A549 (cell line): ENCODE measurements around the gene SMAD3. TPM values are rescaled to one million over a fixed set of nuclear protein-coding genes. Genes with fewer than 3 reads are reported as not detected.
A peak's percentile ranks its signal among the peaks of the same experiment; 100 is the strongest.

ENCODE experiments used
- ATAC-seq, 2 experiments: fragments of 200-7000 bp in 1 of 2; fragments of >200 bp in 1 of 2; cut with Nextera tagmentation in 1 of 2; cut with Tn5 transposase in 1 of 2; 3 replicates each; pipeline versions ENCODE4 v1.8.0 to v1.9.1; 2018 to 2020; ENCODE audit warnings: mild to moderate bottlenecking in 1 of 2, moderate library complexity in 1 of 2
- CTCF ChIA-PET: fragments of 300-600 bp; sonication (Branson Sonifier 250); formaldehyde crosslinking; extraction: SDS; loops from one replicate; lab custom pipeline; 2021; ENCODE audit warnings: antibody characterized with exemption, inconsistent platforms; lab: Yijun Ruan, JAX
- POLR2A ChIA-PET: fragments of 350-600 bp; formaldehyde crosslinking; extraction: SDS; loops from one replicate; lab custom pipeline; 2021; ENCODE audit warnings: antibody characterized with exemption, inconsistent platforms; lab: Yijun Ruan, JAX
- DNase-seq, 2 experiments: peaks; one replicate each; pipeline versions ENCODE4 v3.0.0 to v3.0.0-alpha.2; 2011 to 2016; ENCODE audit warnings: low read depth in 1 of 2, low spot score in 1 of 2
- FAIRE-seq: peaks from 2 replicates; lab custom pipeline; 2011; peaks lifted over from hg19 to GRCh38; lab: Jason Lieb, UNC
- H3K27ac ChIP-seq, 2 experiments: fragments of >200 bp; sonication (Bioruptor Twin); formaldehyde crosslinking; 3 replicates each; pipeline ENCODE4 v1.5.1; 2016 to 2017
- H3K4me1 ChIP-seq: fragments of >200 bp; sonication (Bioruptor Twin); formaldehyde crosslinking; 3 replicates; pipeline ENCODE4 v1.6.1; 2016
- H3K4me2 ChIP-seq: fragments of >200 bp; sonication (Bioruptor Twin); formaldehyde crosslinking; 3 replicates; pipeline ENCODE4 v1.6.1; 2016
- H3K4me3 ChIP-seq: fragments of >200 bp; sonication (Bioruptor Twin); formaldehyde crosslinking; 3 replicates; pipeline ENCODE4 v1.5.1; 2016
- H3K9me3 ChIP-seq: fragments of >200 bp; sonication (Bioruptor Twin); formaldehyde crosslinking; 3 replicates; pipeline ENCODE4 v1.6.1; 2016
- CBX2 ChIP-seq: fragments of 200-600 bp; sonication (generic); IDR thresholded peaks from 2 replicates; pipeline ENCODE4 v1.6.1; 2016; ENCODE audit warnings: low read depth, mild to moderate bottlenecking, borderline replicate concordance
- CBX8 ChIP-seq: fragments of 200-600 bp; sonication (generic); IDR thresholded peaks from 2 replicates; pipeline ENCODE4 v1.6.1; 2016
- CHD4 ChIP-seq: fragments of 200-600 bp; sonication (generic); IDR thresholded peaks from 2 replicates; pipeline ENCODE4 v1.6.1; 2016; ENCODE audit warnings: antibody characterized with exemption, mild to moderate bottlenecking, borderline replicate concordance
- CTCF ChIP-seq: fragments of >200 bp; sonication (Bioruptor Twin); formaldehyde crosslinking; IDR thresholded peaks from 3 replicates; pipeline ENCODE4 v1.5.1; 2016
- EHMT2 ChIP-seq: fragments of 200-600 bp; sonication (generic); IDR thresholded peaks from 2 replicates; pipeline ENCODE4 v1.6.1; 2016; ENCODE audit warnings: antibody characterized with exemption, low read depth, mild to moderate bottlenecking, moderate library complexity
- FOSB ChIP-seq: fragments of 250-450 bp; sonication (Bioruptor Pico); IDR thresholded peaks from 2 replicates; pipeline ENCODE4 v1.5.0; 2020; ENCODE audit warnings: mild to moderate bottlenecking, moderate library complexity
- FOSL2 ChIP-seq, 2 experiments: fragments of 450-650 bp in 1 of 2; fragments of >200 bp in 1 of 2; sonication (Bioruptor Twin) in 1 of 2; formaldehyde crosslinking; IDR thresholded peaks; 2 replicates each; pipeline versions ENCODE4 v1.5.0 to v1.6.1; 2016 to 2020; ENCODE audit warnings: mild to moderate bottlenecking in 1 of 2, moderate library complexity in 1 of 2
- FOXS1 ChIP-seq: fragments of 250-450 bp; sonication (Bioruptor Pico); IDR thresholded peaks from 2 replicates; pipeline ENCODE4 v1.5.0; 2020; ENCODE audit warnings: mild to moderate bottlenecking, moderate library complexity
- HEYL ChIP-seq: fragments of 250-450 bp; sonication (Bioruptor Pico); IDR thresholded peaks from 2 replicates; pipeline ENCODE4 v1.8.0; 2021; ENCODE audit warnings: mild to moderate bottlenecking, moderate library complexity
- KDM1A ChIP-seq: fragments of 200-600 bp; sonication (generic); IDR thresholded peaks from 2 replicates; pipeline ENCODE4 v1.6.1; 2016; ENCODE audit warnings: low read depth, mild to moderate bottlenecking
- MAFK ChIP-seq: fragments of 450-650 bp; IDR thresholded peaks from 2 replicates; pipeline ENCODE4 v1.6.1; 2014; ENCODE audit not compliant: partially characterized antibody
- MYC ChIP-seq: IDR thresholded peaks from 2 replicates; pipeline ENCODE4 v1.6.1; 2012; ENCODE audit warnings: mild to moderate bottlenecking, inconsistent platforms, low read length, improper control_type of control experiment, borderline replicate concordance
- NFE2L2 ChIP-seq: fragments of 150-350 bp; conservative IDR thresholded peaks from 2 replicates; pipeline ENCODE4 v1.6.1; 2014; ENCODE audit warnings: low read length
- NR3C1 ChIP-seq: fragments of >200 bp; sonication (Bioruptor Twin); formaldehyde crosslinking; IDR thresholded peaks from 3 replicates; pipeline ENCODE4 v1.6.1; 2017
- POLR2AphosphoS2 ChIP-seq: conservative IDR thresholded peaks from 2 replicates; pipeline ENCODE4 v1.6.1; 2012; ENCODE audit warnings: low read length, improper control_type of control experiment, inconsistent platforms
- RARB ChIP-seq: fragments of 250-450 bp; sonication (Bioruptor Pico); IDR thresholded peaks from 2 replicates; pipeline ENCODE4 v1.8.0; 2021; ENCODE audit warnings: mild to moderate bottlenecking, moderate library complexity
- REST ChIP-seq: fragments of 200-600 bp; sonication (generic); IDR thresholded peaks from 2 replicates; pipeline ENCODE4 v1.6.1; 2016; ENCODE audit warnings: antibody characterized with exemption, mild to moderate bottlenecking, moderate library complexity
- RFX5 ChIP-seq: fragments of 450-650 bp; IDR thresholded peaks from 2 replicates; pipeline ENCODE4 v1.7.1; 2014; ENCODE audit warnings: antibody characterized with exemption, mild to moderate bottlenecking, moderate library complexity
- SREBF2 ChIP-seq: fragments of 450-650 bp; IDR thresholded peaks from 2 replicates; pipeline ENCODE4 v1.6.1; 2014; ENCODE audit warnings: mild to moderate bottlenecking, moderate library complexity
- TFCP2L1 ChIP-seq: fragments of 250-450 bp; sonication (Bioruptor Pico); IDR thresholded peaks from 2 replicates; pipeline ENCODE4 v1.5.0; 2021; ENCODE audit warnings: mild to moderate bottlenecking
- ZSCAN20 ChIP-seq: fragments of 250-450 bp; sonication (Bioruptor Pico); IDR thresholded peaks from 2 replicates; pipeline ENCODE4 v1.8.0; 2022; ENCODE audit warnings: mild to moderate bottlenecking, moderate library complexity
- WGBS: methylation state at CpG from one replicate; pipeline ENCODE4 v1.1.6; 2017; ENCODE audit errors: missing lambda C conversion rate; 5-methylcytosine and 5-hydroxymethylcytosine counted together
- polyA plus RNA-seq, 4 experiments: library from polyadenylated mRNA; depleted of rRNA in 3 of 4; stranded (reverse); fragments of >200 nt; fragmentation: RNase III in 1 of 4; extraction: RNeasy Plus Mini Kit Qiagen cat#74134 plus additional on column Dnase treatment in 1 of 4; gene quantifications; 2 replicates in 3 of 4; 3 replicates in 1 of 4; pipeline ENCODE4 v1.2.3, GENCODE V29; 2011 to 2017

SMAD3 gene
- polyA plus RNA-seq, 2 of the 4 experiments (the other 2 are of a cell fraction), result 74.6 to 77.2 TPM

- H3K4me1 ChIP-seq, result peaks cover 14% of the 10 kb centered on the region
- no peak overlapping the region for H3K4me2 ChIP-seq
- POLR2A ChIA-PET, result no interaction called here
- no peak overlapping the region for H3K27ac ChIP-seq
- TF ChIP-seq CBX2, result no peak
- peak; percentile 72 for TF ChIP-seq POLR2AphosphoS2
- TF ChIP-seq, all 56 proteins: peak for 1
- H3K9me3 ChIP-seq, result no peaks in the 10 kb centered on the region
- CTCF ChIA-PET, result interaction anchor here (0.5 to 10.5 kb wide), 11 partner anchors 8 to 262 kb away, joined by 3 to 63 read pairs (median 4); no protein-coding TSS in a partner anchor
- 75% methylated on average over 8 of the region's 8 CpGs for WGBS
- no peak for FAIRE-seq
- no peak for DNase-seq
- ATAC-seq, result no peak
- no peak overlapping the region for H3K4me3 ChIP-seq
Observed at GRCh38 chr15:67199881-67200763, 134.7 kb downstream of the SMAD3 start.

GRCh38 chr15:67201136-67201535, 135.7 kb downstream of the SMAD3 start:
- FAIRE-seq (no peak), ATAC-seq (no peak), DNase-seq (no peak)
- Histone ChIP-seq H3K27ac (no peak overlapping the region), H3K4me2 (no peak overlapping the region), H3K4me3 (no peak overlapping the region), H3K9me3 (no peaks in the 10 kb centered on the region), H3K4me1 (peaks cover 11% of the 10 kb centered on the region)
- CTCF ChIA-PET, result interaction anchor here (0.6 to 10.5 kb wide), 6 partner anchors 8 to 263 kb away, joined by 3 to 63 read pairs (median 4); no protein-coding TSS in a partner anchor
- POLR2A ChIA-PET, result no interaction called here
- TF ChIP-seq MYC (no peak), RFX5 (no peak), ZSCAN20 (no peak)
- TF ChIP-seq, all 56 proteins: peak for 0

- POLR2A ChIA-PET, result interaction anchor here (1.1 kb wide), 1 partner anchor 319 kb away, joined by 4 read pairs; the partner anchor contains the start of gene C15orf61
- no peak overlapping the region for H3K27ac ChIP-seq
- CTCF ChIA-PET, result interaction anchor here (0.7 to 10.5 kb wide), 7 partner anchors 9 to 255 kb away, joined by 3 to 63 read pairs (median 3); no protein-coding TSS in a partner anchor
- TF ChIP-seq TFCP2L1 (CRISPR knock-in tag) (no peak), REST (no peak), SREBF2 (no peak), KDM1A (no peak), NFE2L2 (no peak), HEYL (CRISPR knock-in tag) (no peak), FOSB (no peak), POLR2AphosphoS2 (no peak), CBX8 (no peak), FOXS1 (CRISPR knock-in tag) (no peak), CHD4 (no peak), RARB (CRISPR knock-in tag) (no peak), EHMT2 (no peak), ZSCAN20 (no peak), FOSL2 (IDR thresholded peaks at IDR 0.05) (no peak), FOSL2 (CRISPR knock-in tag; IDR thresholded peaks at IDR 0.05) (no peak), NR3C1 (no peak), CTCF (no peak), MAFK (no peak)
- no peak for DNase-seq
- FAIRE-seq, result no peak
- no peak overlapping the region for H3K4me3 ChIP-seq
- WGBS, result 92% methylated on average over 2 of the region's 2 CpGs
- no peak for ATAC-seq
- peaks cover 3% of the 10 kb centered on the region; the same call in 1 of the 3 replicates for H3K4me1 ChIP-seq
- no peaks in the 10 kb centered on the region for H3K9me3 ChIP-seq
- H3K4me2 ChIP-seq, result no peak overlapping the region
Observed at GRCh38 chr15:67202091-67202490, 136.7 kb downstream of the SMAD3 start.
